Stimulated activated CD4-positive, alpha-beta T cell treated with anti-CD3 and anti-CD28 coated beads, Interleukin-1b, Interleukin-23, amount 100 ng/mL, for 1 hour (primary cell): ENCODE results near the gene RAPH1.
"Not testable (repeated sequence)": the region's sequence is repeated elsewhere in the genome, so short reads cannot be mapped to it uniquely, and the experiment has no call there.

Experiments
- DNase-seq, 2 donors: peaks; one replicate each; pipeline ENCODE4 v3.0.0-alpha.2; 2020; ENCODE audit warnings: low read depth in 2 of 2

RAPH1 gene

GRCh38 chr2:203432811-203433210 is 102.3 kb downstream of the RAPH1 start:
- DNase-seq: no peak

GRCh38 chr2:203431391-203432185 is 103.5 kb downstream of the RAPH1 start:
- DNase-seq: no peak

GRCh38 chr2:203429643-203430042 is 105.5 kb downstream of the RAPH1 start:
- not testable (repeated sequence) for DNase-seq

GRCh38 chr2:203427061-203427460 is 108.0 kb downstream of the RAPH1 start:
- no peak for DNase-seq

GRCh38 chr2:203418271-203418670 is 116.8 kb downstream of the RAPH1 start:
- DNase-seq: no peak

GRCh38 chr2:203413796-203414195 is 121.3 kb downstream of the RAPH1 start:
- no peak for DNase-seq

- no peak for DNase-seq
These were observed 122.4 kb downstream of the RAPH1 start for GRCh38 chr2:203412546-203413331.

- DNase-seq: no peak
These were observed 127.6 kb downstream of the RAPH1 start for GRCh38 chr2:203407496-203407895.

GRCh38 chr2:203404996-203405395 is 130.1 kb downstream of the RAPH1 start:
- DNase-seq: no peak

GRCh38 chr2:203400805-203401585 is 134.1 kb downstream of the RAPH1 start:
- no peak for DNase-seq

- no peak for DNase-seq
These were observed 136.1 kb downstream of the RAPH1 start for GRCh38 chr2:203399031-203399430.

GRCh38 chr2:203396667-203397066 is 138.4 kb downstream of the RAPH1 start:
- no peak for DNase-seq

- DNase-seq: no peak
These were observed 139.2 kb downstream of the RAPH1 start for GRCh38 chr2:203395858-203396257.

- no peak for DNase-seq
These were observed 140.4 kb downstream of the RAPH1 start for GRCh38 chr2:203394519-203395227.

GRCh38 chr2:203388153-203388552 is 146.9 kb downstream of the RAPH1 start:
- not testable (repeated sequence) for DNase-seq

GRCh38 chr2:203383038-203383437 is 152.1 kb downstream of the RAPH1 start:
- DNase-seq: no peak

GRCh38 chr2:203379156-203379555 is 155.9 kb downstream of the RAPH1 start:
- DNase-seq: no peak

- DNase-seq: no peak
These were observed 158.9 kb downstream of the RAPH1 start for GRCh38 chr2:203376173-203376572.

- not testable (repeated sequence) for DNase-seq
These were observed 162.4 kb downstream of the RAPH1 start for GRCh38 chr2:203372706-203373105.

- DNase-seq: no peak
These were observed 168.2 kb downstream of the RAPH1 start for GRCh38 chr2:203366639-203367466.

GRCh38 chr2:203361922-203362321 is 173.2 kb downstream of the RAPH1 start:
- DNase-seq: no peak
